Testis (tissue), 2 donors: ENCODE data around the gene TENT5C.

Source experiments
- CTCF ChIP-seq, 3 experiments: fragments of 450-650 bp in 2 of 3; fragments of 200-600 bp in 1 of 3; sonication (generic) in 1 of 3; IDR thresholded peaks; one replicate each; pipeline ENCODE4 v1.5.1; 2016 to 2019; ENCODE audit warnings: antibody characterized with exemption in 3 of 3, mild to moderate bottlenecking in 2 of 3, moderate library complexity in 1 of 3
- POLR2A ChIP-seq: fragments of 450-650 bp; IDR thresholded peaks from one replicate; pipeline ENCODE4 v1.6.1; 2017; ENCODE audit warnings: antibody characterized with exemption, mild to moderate bottlenecking, moderate library complexity

DNA sequence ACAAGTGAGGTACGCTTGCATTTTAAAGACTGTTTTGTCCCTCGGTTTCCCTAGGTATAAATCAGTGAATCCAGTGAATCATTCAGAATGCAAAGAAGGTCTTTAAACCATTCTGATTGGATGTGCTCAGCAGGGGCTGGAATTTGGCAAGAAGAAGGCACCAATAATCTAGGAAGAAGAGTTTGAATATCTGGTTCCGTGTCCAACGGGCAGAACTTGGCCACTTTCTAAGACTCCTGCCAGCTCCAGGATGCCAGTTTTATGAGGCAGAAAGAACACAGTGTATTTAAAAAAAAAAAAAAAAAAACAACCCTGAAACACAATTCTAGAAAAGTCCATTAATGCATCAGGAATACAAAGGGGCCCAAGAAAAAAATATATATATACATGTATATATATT is 3.0 kb upstream of the TENT5C start:
- no peak for TF ChIP-seq CTCF (IDR thresholded peaks at IDR 0.05)
- TF ChIP-seq POLR2A: no peak
